GM18909 (cell line): ENCODE measurements around the gene TBC1D24.
"Not testable (repeated sequence)": the region's sequence is repeated elsewhere in the genome, so short reads cannot be mapped to it uniquely, and the experiment has no call there.

ENCODE experiments used
- ATAC-seq: cut with Tn5 transposase; IDR thresholded peaks from one replicate; pipeline ENCODE4 v1.9.1; 2021; ENCODE audit warnings: mild to moderate bottlenecking; ENCODE audit not compliant: unreplicated experiment, poor library complexity

The TBC1D24 gene

GRCh38 chr16:2543771-2544170 is 68.8 kb downstream of the TBC1D24 start:
- not testable (repeated sequence) for ATAC-seq

- ATAC-seq: not testable (repeated sequence)
These were observed 75.5 kb downstream of the TBC1D24 start for GRCh38 chr16:2550283-2550878.

GRCh38 chr16:2551420-2551889 is 76.5 kb downstream of the TBC1D24 start:
- ATAC-seq: not testable (repeated sequence)

GRCh38 chr16:2554709-2555425 is 79.9 kb downstream of the TBC1D24 start:
- ATAC-seq: not testable (repeated sequence)
